SK-N-MC (cell line): ENCODE results near the gene JCHAIN.

Experiments
- DNase-seq: peaks from one replicate; pipeline ENCODE4 v3.0.0-alpha.2; 2011; ENCODE audit warnings: low read depth, low spot score
- H3K27ac ChIP-seq: fragments of 200-600 bp; sonication (generic); 2 replicates; pipeline ENCODE4 v1.5.1; 2016; ENCODE audit warnings: mixed run types
- H3K36me3 ChIP-seq: fragments of 200-600 bp; sonication (generic); 2 replicates; pipeline ENCODE4 v1.6.1; 2017; ENCODE audit warnings: antibody characterized with exemption, low read length, mixed read lengths; ENCODE audit not compliant: insufficient read depth
- H3K4me3 ChIP-seq: fragments of 200-600 bp; sonication (generic); 2 replicates; pipeline ENCODE4 v1.5.1; 2016
- H3K9ac ChIP-seq: fragments of 200-600 bp; sonication (generic); 2 replicates; pipeline ENCODE4 v1.8.0; 2017; ENCODE audit warnings: mixed run types, mixed read lengths; ENCODE audit not compliant: insufficient read length
- H3K9me3 ChIP-seq: fragments of 200-600 bp; sonication (generic); 2 replicates; pipeline ENCODE4 v1.6.1; 2017; ENCODE audit warnings: low read depth, mild to moderate bottlenecking, antibody characterized with exemption, low read length, moderate library complexity, mixed read lengths
- EZH2 ChIP-seq: fragments of 200-600 bp; sonication (generic); IDR thresholded peaks from one replicate; pipeline ENCODE4 v1.6.1; 2017; ENCODE audit warnings: antibody characterized with exemption
- FOXP2 ChIP-seq: optimal IDR thresholded peaks from 2 replicates; pipeline ENCODE3; 2011; ENCODE audit warnings: mild to moderate bottlenecking, moderate library complexity; ENCODE audit not compliant: insufficient read depth; ENCODE audit errors: extremely low read length, control extremely low read depth
- POLR2AphosphoS5 ChIP-seq: IDR thresholded peaks from 2 replicates; pipeline ENCODE4 v1.6.1; 2012; ENCODE audit warnings: mild to moderate bottlenecking, low read depth, low read length, borderline replicate concordance

JCHAIN gene

DNA sequence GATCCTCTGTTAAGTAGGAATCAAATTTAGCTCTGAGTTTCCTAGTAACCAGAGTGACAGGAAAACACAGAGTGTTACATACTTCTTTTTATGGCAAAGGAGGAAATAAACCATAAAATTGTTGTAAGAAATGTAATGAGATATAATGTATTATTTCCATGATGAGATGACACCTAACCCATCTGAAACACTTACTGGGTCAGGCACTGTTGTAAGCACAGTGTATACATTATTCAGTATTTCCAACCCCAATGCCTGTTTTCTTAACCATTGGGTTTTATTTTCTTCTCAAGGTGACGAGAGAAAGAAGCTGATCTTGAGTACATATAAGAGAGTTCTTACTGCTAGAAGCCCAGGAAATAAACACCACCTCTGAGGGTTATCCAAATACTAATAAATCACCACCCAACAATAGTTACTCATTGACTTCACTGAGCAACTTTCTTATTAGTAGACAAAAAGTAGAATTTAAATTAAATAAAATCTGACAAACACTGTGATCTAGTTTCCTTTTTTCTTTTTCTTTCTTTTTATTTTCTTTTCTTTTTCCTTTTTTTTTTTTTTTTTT lies 42.0 kb downstream of the JCHAIN start:
- TF ChIP-seq POLR2AphosphoS5 (no peak), EZH2 (no peak), FOXP2 (no peak)
- no peak overlapping the region for H3K27ac ChIP-seq
- H3K9ac ChIP-seq: no peak overlapping the region
- no peak overlapping the region for H3K4me3 ChIP-seq
- no peaks in the 10 kb centered on the region for H3K36me3 ChIP-seq
- H3K9me3 ChIP-seq: no peaks in the 10 kb centered on the region
- DNase-seq: no peak

GRCh38 chr4:70623323-70623722 lies 43.0 kb downstream of the JCHAIN start:
- Histone ChIP-seq H3K36me3 (no peaks in the 10 kb centered on the region), H3K27ac (no peak overlapping the region), H3K4me3 (no peak overlapping the region), H3K9ac (no peak overlapping the region), H3K9me3 (no peaks in the 10 kb centered on the region)
- TF ChIP-seq POLR2AphosphoS5 (no peak), EZH2 (no peak), FOXP2 (no peak)
- DNase-seq: no peak

DNA sequence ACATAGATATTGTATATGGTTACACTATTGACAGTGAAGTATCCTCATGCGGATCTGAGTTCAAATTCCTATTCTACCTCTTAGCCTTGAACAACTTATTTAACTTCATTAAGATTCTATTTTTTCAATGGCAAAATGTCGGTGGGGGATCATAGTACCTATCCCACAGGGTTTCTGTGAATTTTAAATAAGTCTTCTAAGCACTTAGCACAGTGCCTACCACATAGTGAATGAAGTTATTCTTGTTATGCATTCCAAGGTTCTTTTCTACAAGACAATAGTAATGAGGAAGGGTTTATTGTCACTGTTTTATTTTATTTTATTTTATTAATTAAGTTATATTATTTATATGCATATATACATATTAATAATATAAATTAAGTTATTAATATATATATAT lies 46.5 kb downstream of the JCHAIN start:
- TF ChIP-seq EZH2 (no peak), POLR2AphosphoS5 (no peak), FOXP2 (no peak)
- no peaks in the 10 kb centered on the region for H3K9me3 ChIP-seq
- H3K27ac ChIP-seq: no peak overlapping the region
- no peak overlapping the region for H3K9ac ChIP-seq
- no peaks in the 10 kb centered on the region for H3K36me3 ChIP-seq
- no peak overlapping the region for H3K4me3 ChIP-seq
- DNase-seq: no peak

DNA sequence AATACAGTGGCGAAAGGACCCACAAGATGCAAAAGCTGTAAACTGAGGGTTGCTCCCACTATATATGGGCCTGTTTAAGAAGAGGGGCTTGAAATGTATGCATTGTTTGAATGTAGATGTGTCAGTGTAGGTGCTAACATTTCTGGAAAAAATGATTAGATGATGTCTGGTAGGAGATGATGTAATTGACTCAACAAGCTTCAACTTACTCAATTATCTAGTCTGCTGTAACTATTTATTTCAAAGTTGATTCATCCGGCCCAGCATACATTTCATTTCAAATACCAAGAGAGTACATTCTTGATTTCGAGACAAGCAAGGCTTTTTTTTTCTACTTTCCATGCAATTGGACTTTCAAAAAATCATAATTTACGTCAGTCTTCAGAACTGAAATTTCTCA lies 47.0 kb downstream of the JCHAIN start:
- TF ChIP-seq EZH2 (no peak), POLR2AphosphoS5 (no peak), FOXP2 (no peak)
- DNase-seq: no peak
- H3K9me3 ChIP-seq: no peaks in the 10 kb centered on the region

DNA sequence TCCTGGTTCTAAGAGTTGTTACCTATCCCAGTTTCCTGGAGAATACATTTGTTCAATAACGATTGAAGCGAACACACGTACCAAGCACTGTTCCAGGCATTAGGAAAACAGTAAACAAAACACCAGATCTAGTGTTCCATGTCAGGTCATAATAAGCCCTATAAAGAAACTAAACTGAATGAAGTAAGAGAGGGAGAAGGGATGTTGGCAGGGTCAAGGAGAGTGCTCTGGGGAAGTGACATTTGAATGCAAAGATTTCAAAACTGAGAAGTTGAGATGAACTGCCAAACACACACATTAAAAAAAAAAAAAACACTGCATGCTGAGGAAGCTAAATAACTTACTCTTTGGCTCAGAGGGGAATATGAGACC lies 52.1 kb downstream of the JCHAIN start:
- H3K9me3 ChIP-seq: no peaks in the 10 kb centered on the region
- DNase-seq: no peak
- peak overlapping the region; percentile 48 for H3K27ac ChIP-seq
- H3K4me3 ChIP-seq: peak overlapping the region; percentile 83
- no peak overlapping the region for H3K9ac ChIP-seq
- TF ChIP-seq POLR2AphosphoS5: no peak
- no peak for TF ChIP-seq EZH2
- no peak for TF ChIP-seq FOXP2
- H3K36me3 ChIP-seq: no peaks in the 10 kb centered on the region

More for the DNA sequence above, 47.0 kb downstream of the JCHAIN start:
- no peak overlapping the region for H3K27ac ChIP-seq
- no peak overlapping the region for H3K9ac ChIP-seq
- no peak overlapping the region for H3K4me3 ChIP-seq
- no peaks in the 10 kb centered on the region for H3K36me3 ChIP-seq

DNA sequence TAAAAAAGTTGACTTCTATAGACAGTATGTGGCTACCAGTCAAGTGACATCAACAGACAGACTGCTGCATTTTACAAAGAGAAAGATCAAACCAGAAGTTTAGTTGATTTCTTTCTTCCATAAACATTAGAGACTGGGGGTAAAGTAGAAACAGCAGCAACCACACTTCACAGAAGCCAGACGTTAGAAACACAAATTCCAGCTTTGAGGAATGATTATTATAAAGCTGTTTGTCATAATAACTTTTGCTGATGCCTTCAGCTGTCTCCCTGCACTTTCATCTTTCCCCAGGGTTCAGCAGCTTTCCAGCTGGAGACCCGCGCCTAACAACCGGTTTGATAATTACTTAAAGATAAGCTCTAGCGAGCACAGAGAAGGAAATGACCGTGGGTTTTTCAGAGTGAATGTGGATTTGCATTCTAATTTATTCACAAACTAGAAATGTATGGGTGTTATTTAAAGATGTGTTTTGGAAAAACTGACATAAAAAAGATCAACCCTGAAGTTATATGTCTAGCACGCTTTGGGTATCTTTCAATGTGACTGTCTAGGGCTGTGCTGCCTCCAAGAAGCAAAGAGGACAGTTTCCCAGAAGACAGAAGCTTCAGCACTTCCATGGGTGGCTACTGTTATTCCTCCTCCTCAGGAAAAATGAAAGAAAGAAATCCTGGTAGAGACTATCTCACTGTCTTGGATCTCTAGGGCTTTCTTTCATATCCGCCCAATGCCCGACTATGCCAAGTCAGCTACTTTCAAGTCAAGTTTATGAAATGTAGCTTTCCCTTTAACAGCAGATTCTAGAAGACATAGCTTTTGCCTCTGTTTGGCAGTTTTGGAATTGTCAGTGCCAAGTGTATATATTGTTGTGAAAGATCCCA lies 52.8 kb downstream of the JCHAIN start:
- Histone ChIP-seq H3K36me3 (no peaks in the 10 kb centered on the region), H3K9ac (peak overlapping the region; percentile 68), H3K4me3 (peak overlapping the region; percentile 83), H3K9me3 (no peaks in the 10 kb centered on the region), H3K27ac (peak overlapping the region; percentile 48)
- peak; percentile 34 for DNase-seq
- TF ChIP-seq EZH2: no peak
- no peak for TF ChIP-seq POLR2AphosphoS5
- TF ChIP-seq FOXP2: no peak

DNA sequence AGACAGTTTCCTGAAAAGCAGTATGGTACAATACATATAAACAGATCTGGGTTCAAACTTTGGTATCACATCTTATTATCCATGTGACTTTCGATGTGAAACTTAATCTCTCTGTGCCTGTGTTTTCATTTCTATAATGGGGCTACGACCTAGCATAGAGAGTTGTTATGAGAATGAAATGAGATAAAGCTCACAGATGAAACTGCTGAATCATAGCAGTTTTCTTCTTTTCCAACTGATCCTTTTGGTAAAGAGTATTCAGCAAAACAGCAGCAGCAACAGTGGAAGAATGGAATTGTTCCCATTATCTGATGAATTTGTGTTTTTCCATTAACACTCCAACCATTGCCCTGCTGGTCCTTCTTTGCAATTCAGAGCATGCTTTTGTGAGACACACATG lies 58.0 kb downstream of the JCHAIN start:
- no peak overlapping the region for H3K4me3 ChIP-seq
- no peak overlapping the region for H3K27ac ChIP-seq
- DNase-seq: no peak
- H3K9ac ChIP-seq: no peak overlapping the region
- H3K36me3 ChIP-seq: no peaks in the 10 kb centered on the region
- no peak for TF ChIP-seq POLR2AphosphoS5
- no peaks in the 10 kb centered on the region for H3K9me3 ChIP-seq

DNA sequence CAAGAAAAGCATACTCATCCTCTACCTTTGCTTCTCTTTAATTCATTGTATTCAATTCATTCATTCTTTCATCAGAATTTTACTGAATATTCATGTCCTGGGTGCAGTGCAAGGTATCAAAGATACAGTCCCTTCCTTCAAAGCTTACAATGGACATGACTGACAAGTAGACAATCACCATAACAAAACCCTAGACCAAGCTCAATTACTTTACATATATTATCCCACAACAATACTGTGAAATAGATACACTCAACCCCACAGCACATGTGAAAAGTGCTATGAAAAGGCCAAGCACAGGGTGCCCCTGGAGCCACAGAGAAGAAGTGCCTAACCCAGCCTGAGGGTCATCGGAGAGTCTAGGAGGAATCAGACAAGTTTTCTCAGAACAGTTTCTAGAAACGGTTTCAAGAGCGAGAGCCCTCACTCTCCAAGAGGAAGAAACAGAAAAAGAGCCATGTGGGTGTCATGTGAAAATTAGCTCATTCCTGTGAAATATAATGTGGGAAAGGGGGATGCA lies 58.9 kb downstream of the JCHAIN start:
- Histone ChIP-seq H3K4me3 (no peak overlapping the region), H3K36me3 (no peaks in the 10 kb centered on the region), H3K9ac (no peak overlapping the region), H3K9me3 (no peaks in the 10 kb centered on the region), H3K27ac (no peak overlapping the region)
- TF ChIP-seq FOXP2 (no peak), POLR2AphosphoS5 (no peak), EZH2 (no peak)
- no peak for DNase-seq

DNA sequence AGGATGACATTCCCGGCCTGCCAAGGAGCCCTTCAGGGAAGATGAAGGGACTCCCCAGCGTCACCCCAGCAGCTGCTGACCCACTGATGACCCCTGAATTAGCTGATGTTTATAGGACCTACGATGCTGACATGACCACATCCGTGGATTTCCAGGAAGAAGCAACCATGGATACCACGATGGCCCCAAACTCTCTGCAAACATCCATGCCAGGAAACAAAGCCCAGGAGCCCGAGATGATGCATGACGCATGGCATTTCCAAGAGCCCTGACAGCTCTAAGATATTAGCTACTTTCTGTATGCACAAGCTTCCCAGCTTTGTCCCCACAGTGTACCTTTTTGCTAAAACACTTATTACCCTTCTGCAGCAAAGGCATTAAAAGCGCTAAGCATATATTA lies 59.8 kb downstream of the JCHAIN start:
- H3K9ac ChIP-seq: no peak overlapping the region
- TF ChIP-seq POLR2AphosphoS5 (no peak), EZH2 (no peak), FOXP2 (no peak)
- no peaks in the 10 kb centered on the region for H3K36me3 ChIP-seq
- no peak overlapping the region for H3K4me3 ChIP-seq
- H3K27ac ChIP-seq: no peak overlapping the region
- H3K9me3 ChIP-seq: no peaks in the 10 kb centered on the region
- DNase-seq: no peak
